GM19372 (cell line): ENCODE measurements around the gene TUBB4B.

Experiments used
- ATAC-seq: cut with Tn5 transposase; IDR thresholded peaks from one replicate; pipeline ENCODE4 v1.9.1; 2021; ENCODE audit warnings: mild to moderate bottlenecking, low read depth, moderate library complexity; ENCODE audit not compliant: unreplicated experiment

TUBB4B gene

DNA sequence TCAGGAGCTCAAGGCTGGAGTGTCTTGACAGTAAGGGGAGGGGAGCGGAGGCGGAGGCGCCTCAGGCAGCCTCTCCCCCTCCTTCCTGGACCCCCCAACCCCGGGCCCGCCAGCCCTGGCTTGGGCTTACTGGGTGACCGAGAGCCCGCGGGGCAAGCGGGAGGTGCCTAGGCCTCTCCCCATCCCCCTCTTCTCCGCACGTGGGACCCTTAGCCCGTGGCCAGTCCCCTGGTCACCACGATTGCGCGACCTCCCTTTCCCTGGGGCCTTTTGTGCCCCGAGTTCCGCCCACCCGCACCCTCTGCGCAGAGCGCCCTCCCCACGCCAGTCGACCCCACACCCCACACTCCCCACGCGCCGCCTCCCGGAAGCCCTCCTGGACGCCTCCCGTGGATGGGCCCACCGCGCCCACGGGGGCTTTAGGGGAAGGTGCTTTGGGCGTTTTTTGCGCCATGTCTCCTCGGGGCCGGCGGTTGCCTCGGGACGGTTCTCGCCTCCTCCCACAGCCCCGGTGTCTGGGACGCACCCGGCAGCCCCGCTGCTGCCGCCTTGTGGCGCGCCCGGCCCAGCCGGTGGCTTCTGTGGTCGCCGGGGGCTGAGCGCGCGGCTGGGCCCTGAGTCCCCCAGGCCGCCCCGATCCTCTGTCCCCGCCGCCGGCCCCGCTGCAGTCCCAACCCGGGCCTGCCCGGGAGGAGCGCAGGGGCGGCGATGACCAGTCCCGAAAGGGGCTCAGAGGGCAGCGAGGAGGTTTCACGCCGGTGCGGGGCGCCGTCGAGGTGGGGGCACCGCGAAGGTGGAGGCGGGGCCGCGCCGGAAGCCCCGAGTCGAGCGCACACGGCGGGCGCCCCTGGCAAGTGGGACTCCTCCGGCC lies 39.6 kb downstream of the TUBB4B start:
- ATAC-seq = no peak

DNA sequence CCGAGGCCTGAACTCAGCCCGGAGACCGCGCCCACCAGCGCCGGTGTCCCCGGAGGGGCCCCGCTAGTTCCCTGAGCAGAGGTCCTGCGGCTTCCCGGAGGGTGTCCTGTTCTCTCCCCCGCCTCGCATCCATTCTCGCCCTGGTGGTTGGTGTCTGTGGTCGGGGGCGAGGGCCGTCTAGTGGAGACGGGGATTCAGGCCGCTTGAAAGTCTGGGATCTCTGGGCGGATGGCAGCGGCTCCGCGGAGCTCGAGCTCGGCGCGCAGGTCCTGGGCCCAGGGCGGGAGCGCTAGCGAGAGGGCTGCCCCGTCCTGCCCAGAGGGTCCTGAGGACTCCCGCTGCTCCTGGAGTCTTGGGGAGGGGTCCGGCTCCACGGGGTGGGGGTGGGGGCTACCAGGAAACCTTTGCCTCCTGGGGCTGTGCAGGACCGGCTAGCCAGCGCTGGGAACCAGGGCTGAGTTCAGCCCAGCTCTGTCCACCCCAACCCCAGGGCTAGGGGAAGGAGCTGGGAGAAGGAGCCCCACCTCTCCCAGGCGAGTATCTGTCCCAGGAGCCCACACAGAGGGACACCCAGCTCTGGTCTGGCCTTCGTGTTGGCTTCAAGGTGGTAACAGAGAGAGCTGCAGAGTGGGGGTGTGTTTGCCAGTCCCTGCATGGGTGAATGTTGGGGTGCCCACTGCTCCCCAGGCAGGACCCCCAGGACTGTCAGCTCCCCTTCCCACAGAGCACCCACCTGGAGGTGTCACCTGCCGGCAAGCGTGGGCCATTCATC lies 40.4 kb downstream of the TUBB4B start:
- no peak for ATAC-seq

DNA sequence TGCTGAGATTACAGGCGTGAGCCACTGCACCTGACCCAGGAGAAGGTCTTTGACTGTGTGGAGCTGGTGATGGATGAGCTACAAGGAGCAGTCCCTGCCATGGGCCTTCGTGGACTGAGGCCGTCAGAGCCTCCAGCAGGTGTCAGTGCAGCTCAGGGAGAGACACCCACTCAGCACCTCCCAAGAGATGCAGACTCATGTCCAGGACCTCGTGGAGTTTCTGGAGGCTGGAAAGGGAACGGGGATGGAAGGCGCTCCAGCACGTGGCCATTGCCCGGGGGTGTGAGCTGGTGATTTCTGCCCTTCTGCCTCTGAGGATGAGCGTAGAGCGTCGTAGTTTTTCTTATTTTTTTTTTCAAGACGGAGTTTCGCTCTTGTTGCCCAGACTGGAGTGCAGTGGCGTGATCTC lies 45.9 kb downstream of the TUBB4B start:
- ATAC-seq = no peak

DNA sequence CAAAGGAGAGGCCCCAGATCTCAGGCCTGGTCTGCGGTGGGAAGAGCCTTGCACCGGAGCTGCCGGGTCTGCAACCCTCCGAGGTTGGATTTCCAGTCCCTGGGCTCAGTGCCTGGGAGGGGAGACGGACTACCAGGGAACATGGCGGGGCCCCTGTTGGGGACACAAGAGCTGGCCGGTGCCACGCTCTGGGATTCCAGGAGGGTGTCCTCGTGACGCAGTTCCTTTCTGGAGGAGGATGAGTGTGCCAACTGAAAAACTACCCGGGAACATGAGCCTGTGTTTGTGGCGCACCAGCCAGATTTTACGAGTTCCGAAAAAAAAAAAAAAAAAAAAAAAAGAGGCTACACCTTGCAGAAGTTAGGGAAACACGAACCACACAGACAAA lies 52.0 kb downstream of the TUBB4B start:
- no peak for ATAC-seq
